Stimulated activated CD4-positive, alpha-beta T cell treated with anti-CD3 and anti-CD28 coated beads, Interleukin-2, amount 100 ng/mL, for 4 hours (primary cell): Measurements from ENCODE around the gene OR4F17.
A peak's percentile ranks its signal among the peaks of the same experiment; 100 is the strongest.
"Not testable (repeated sequence)": the region's sequence is repeated elsewhere in the genome, so short reads cannot be mapped to it uniquely, and the experiment has no call there.

Source experiments
- DNase-seq: peaks from one replicate; pipeline ENCODE4 v3.0.0-alpha.2; 2020; ENCODE audit warnings: low read depth

Gene OR4F17

GRCh38 chr19:106804-107203, at the start of gene OR4F17:
TSS of gene OR4F17 (plus strand) at chr19:107104. CDS start at chr19:110679, 3,575 bp downstream.
- not testable (repeated sequence) for DNase-seq

- peak; percentile 14 for DNase-seq
Observed at GRCh38 chr19:70793-71192, 36.1 kb upstream of the OR4F17 start.

GRCh38 chr19:82864-83263, 24.0 kb upstream of the OR4F17 start:
- DNase-seq = not testable (repeated sequence)

- DNase-seq = not testable (repeated sequence)
Observed at GRCh38 chr19:83626-84025, 23.3 kb upstream of the OR4F17 start.

GRCh38 chr19:90678-91077, 16.2 kb upstream of the OR4F17 start:
- not testable (repeated sequence) for DNase-seq

GRCh38 chr19:94794-95193, 12.1 kb upstream of the OR4F17 start:
- not testable (repeated sequence) for DNase-seq

GRCh38 chr19:97647-98046, 9.3 kb upstream of the OR4F17 start:
- not testable (repeated sequence) for DNase-seq

GRCh38 chr19:120443-121140, 13.7 kb downstream of the OR4F17 start:
- not testable (repeated sequence) for DNase-seq
